NT2/D1 (cell line): ENCODE results near the gene SPRR2F.

Experiments
- DNase-seq: peaks from one replicate; pipeline ENCODE4 v3.0.0-alpha.2; 2011; ENCODE audit warnings: low read depth, low spot score
- H3K27me3 ChIP-seq: 2 replicates; pipeline ENCODE4 v1.6.0; 2011; ENCODE audit warnings: mild to moderate bottlenecking; ENCODE audit not compliant: insufficient read length, insufficient read depth
- H3K36me3 ChIP-seq: 2 replicates; pipeline ENCODE4 v1.6.1; 2011; ENCODE audit warnings: mild to moderate bottlenecking, low read length, mixed read lengths; ENCODE audit not compliant: insufficient read depth, insufficient read length
- H3K4me1 ChIP-seq: 2 replicates; pipeline ENCODE4 v1.5.1; 2011; ENCODE audit not compliant: insufficient read depth, insufficient read length
- H3K4me3 ChIP-seq: 2 replicates; pipeline ENCODE4 v1.5.1; 2011; ENCODE audit warnings: low read depth; ENCODE audit not compliant: insufficient read length
- H3K9ac ChIP-seq: 2 replicates; pipeline ENCODE4 v1.6.0; 2011; ENCODE audit warnings: low read depth; ENCODE audit not compliant: insufficient read length
- H3K9me3 ChIP-seq: 2 replicates; pipeline ENCODE4 v1.5.1; 2011; ENCODE audit warnings: mild to moderate bottlenecking, low read length; ENCODE audit not compliant: insufficient read depth
- SUZ12 ChIP-seq: IDR thresholded peaks from 2 replicates; pipeline ENCODE4 v1.6.1; 2011; ENCODE audit not compliant: insufficient read length, insufficient read depth; ENCODE audit errors: extremely low read depth
- YY1 ChIP-seq: IDR thresholded peaks from 2 replicates; pipeline ENCODE4 v1.6.1; 2011; ENCODE audit not compliant: insufficient read length, insufficient read depth
- ZNF274 ChIP-seq: IDR thresholded peaks from 2 replicates; pipeline ENCODE4 v1.6.1; 2011; ENCODE audit warnings: mild to moderate bottlenecking, low read depth, low read length

The SPRR2F gene, protein sequence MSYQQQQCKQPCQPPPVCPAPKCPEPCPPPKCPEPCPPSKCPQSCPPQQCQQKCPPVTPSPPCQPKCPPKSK

GRCh38 chr1:153113416-153113815 is at the start of gene SPRR2F:
SPRR2F (minus strand) TSS chr1:153113516; CDS start chr1:153112733, 783 bp downstream.
- no peak for TF ChIP-seq YY1
- no peak for TF ChIP-seq ZNF274
- no peak for TF ChIP-seq SUZ12
- H3K27me3 ChIP-seq: no peaks in the 10 kb centered on the region
- DNase-seq: no peak
- no peaks in the 10 kb centered on the region for H3K36me3 ChIP-seq
- no peak within 1 kb of the TSS for H3K9ac ChIP-seq
- no peak within 1 kb of the TSS for H3K4me3 ChIP-seq
- H3K9me3 ChIP-seq: no peaks in the 10 kb centered on the region
- no peaks in the 10 kb centered on the region for H3K4me1 ChIP-seq

DNA sequence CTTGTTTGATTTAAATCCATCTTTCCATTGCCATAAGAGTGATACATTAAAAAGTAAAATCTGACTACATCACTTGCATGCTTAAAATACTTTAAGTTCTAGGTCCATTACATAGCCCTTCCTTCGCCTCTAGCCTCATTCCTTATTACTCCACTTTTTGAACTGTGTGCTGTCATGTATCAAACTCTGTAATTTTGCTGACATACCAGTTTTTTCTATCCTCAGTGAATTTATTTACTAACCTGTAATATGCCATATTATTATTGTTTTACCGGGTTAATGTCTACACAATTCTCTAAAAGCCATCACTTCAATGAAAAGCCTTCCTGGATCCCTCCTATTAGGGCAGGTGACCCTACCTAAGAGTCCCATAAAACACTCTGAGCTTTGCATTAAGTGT is 42.2 kb upstream of the SPRR2F start:
- H3K9ac ChIP-seq: no peak overlapping the region
- no peak overlapping the region for H3K4me3 ChIP-seq
- no peaks in the 10 kb centered on the region for H3K36me3 ChIP-seq
- peaks cover 30% of the 10 kb centered on the region for H3K9me3 ChIP-seq
- no peaks in the 10 kb centered on the region for H3K4me1 ChIP-seq
- TF ChIP-seq SUZ12 (no peak), YY1 (no peak), ZNF274 (no peak)
- H3K27me3 ChIP-seq: no peaks in the 10 kb centered on the region
- no peak for DNase-seq

- Histone ChIP-seq H3K4me1 (no peaks in the 10 kb centered on the region), H3K27me3 (no peaks in the 10 kb centered on the region)
- DNase-seq: no peak
These were observed 39.2 kb upstream of the SPRR2F start for GRCh38 chr1:153152481-153152880.

GRCh38 chr1:153150846-153151245 is 37.5 kb upstream of the SPRR2F start, which contains the start of gene SPRR2G:
SPRR2G (minus strand) TSS chr1:153150890; CDS start chr1:153150110, 780 bp downstream.
- H3K9me3 ChIP-seq: no peaks in the 10 kb centered on the region
- DNase-seq: no peak
- H3K4me3 ChIP-seq: no peak within 1 kb of the TSS
- TF ChIP-seq SUZ12 (no peak), YY1 (no peak), ZNF274 (no peak)
- no peaks in the 10 kb centered on the region for H3K36me3 ChIP-seq
- H3K9ac ChIP-seq: no peak within 1 kb of the TSS
- no peaks in the 10 kb centered on the region for H3K4me1 ChIP-seq
- H3K27me3 ChIP-seq: no peaks in the 10 kb centered on the region

More at GRCh38 chr1:153152481-153152880, 39.2 kb upstream of the SPRR2F start:
- TF ChIP-seq SUZ12 (no peak), ZNF274 (no peak), YY1 (no peak)
- Histone ChIP-seq H3K4me3 (no peak overlapping the region), H3K36me3 (no peaks in the 10 kb centered on the region), H3K9me3 (peaks cover 6% of the 10 kb centered on the region; the same call in 1 of the 2 replicates), H3K9ac (no peak overlapping the region)

- no peak overlapping the region for H3K9ac ChIP-seq
- H3K27me3 ChIP-seq: no peaks in the 10 kb centered on the region
- no peaks in the 10 kb centered on the region for H3K36me3 ChIP-seq
- TF ChIP-seq SUZ12 (no peak), YY1 (no peak), ZNF274 (no peak)
- no peak overlapping the region for H3K4me3 ChIP-seq
- H3K9me3 ChIP-seq: no peaks in the 10 kb centered on the region
- DNase-seq: no peak
- no peaks in the 10 kb centered on the region for H3K4me1 ChIP-seq
These were observed 28.1 kb upstream of the SPRR2F start for GRCh38 chr1:153141377-153141776.

- Histone ChIP-seq H3K9ac (no peak overlapping the region), H3K9me3 (no peaks in the 10 kb centered on the region), H3K4me3 (no peak overlapping the region), H3K27me3 (no peaks in the 10 kb centered on the region), H3K4me1 (no peaks in the 10 kb centered on the region), H3K36me3 (no peaks in the 10 kb centered on the region)
- DNase-seq: no peak
- no peak for TF ChIP-seq ZNF274
- TF ChIP-seq SUZ12: no peak
- no peak for TF ChIP-seq YY1
These were observed 27.2 kb upstream of the SPRR2F start for GRCh38 chr1:153140484-153140883.

DNA sequence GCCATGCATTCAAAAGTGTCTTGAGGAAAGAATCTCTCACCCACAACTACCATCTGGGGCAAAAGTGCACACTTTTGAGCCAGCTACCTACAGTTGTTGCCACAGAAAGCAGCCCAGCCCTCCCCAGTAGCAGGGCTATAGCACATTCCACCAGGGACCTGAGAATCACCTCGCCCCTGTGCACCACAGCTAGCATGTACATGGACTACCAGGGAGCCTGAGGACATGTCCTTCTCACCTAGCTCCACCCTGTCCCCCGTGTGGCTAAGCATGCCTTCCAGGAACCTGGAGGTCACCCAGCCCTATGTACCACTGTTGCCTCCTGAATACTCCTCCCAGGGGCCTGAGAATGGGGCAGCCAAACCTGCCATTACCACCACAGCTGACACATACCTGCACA is 20.4 kb upstream of the SPRR2F start:
- Histone ChIP-seq H3K36me3 (no peaks in the 10 kb centered on the region), H3K9ac (no peak overlapping the region), H3K4me3 (no peak overlapping the region), H3K4me1 (no peaks in the 10 kb centered on the region), H3K27me3 (no peaks in the 10 kb centered on the region), H3K9me3 (peaks cover 24% of the 10 kb centered on the region)
- no peak for TF ChIP-seq SUZ12
- TF ChIP-seq ZNF274: no peak
- no peak for TF ChIP-seq YY1
- no peak for DNase-seq
